ENCODE data around the gene CTSL.

GRCh38 chr9:87739546-87739945, 13.6 kb downstream of the CTSL start:
- TF ChIP-seq POLR2A (IDR thresholded peaks at IDR 0.05; ENCODE audit: low read length) = no peak
- TF ChIP-seq CTCF (IDR thresholded peaks at IDR 0.05) = no peak
- no peak for TF ChIP-seq NR3C1 (IDR thresholded peaks at IDR 0.05)
- no peak for TF ChIP-seq SMC3 (IDR thresholded peaks at IDR 0.05)
- no peak for TF ChIP-seq ELK1 (IDR thresholded peaks at IDR 0.05; ENCODE audit: low read depth, low read length)
- TF ChIP-seq RFX5 (IDR thresholded peaks at IDR 0.05) = no peak
- TF ChIP-seq RCOR1 (IDR thresholded peaks at IDR 0.05; ENCODE audit: low read depth, low read length) = no peak
- no peak for TF ChIP-seq TP53 (CRISPR knock-in tag; IDR thresholded peaks at IDR 0.05)
